HFFc6 (cell line): ENCODE measurements around the gene HOXB6. TPM values are rescaled to one million over a fixed set of nuclear protein-coding genes. Genes with fewer than 3 reads are reported as not detected.

ENCODE experiments used
- DNase-seq: peaks from one replicate; pipeline ENCODE4 v3.0.0-alpha.2; 2018
- H3K27ac Mint-ChIP-seq: 2 replicates; pipeline ENCODE4 v1.8.0; 2020; ENCODE audit warnings: mild to moderate bottlenecking, mixed read lengths
- H3K27me3 Mint-ChIP-seq: 2 replicates; pipeline ENCODE4 v1.8.0; 2021; ENCODE audit warnings: mild to moderate bottlenecking, moderate library complexity, mixed read lengths; ENCODE audit not compliant: insufficient read depth
- H3K36me3 Mint-ChIP-seq: 2 replicates; pipeline ENCODE4 v1.8.0; 2021; ENCODE audit warnings: low read depth, mixed read lengths
- H3K4me1 Mint-ChIP-seq: 2 replicates; pipeline ENCODE4 v1.8.0; 2020; ENCODE audit warnings: low read depth, mixed read lengths
- H3K4me3 Mint-ChIP-seq: 2 replicates; pipeline ENCODE4 v1.8.0; 2020; ENCODE audit warnings: mild to moderate bottlenecking, moderate library complexity, mixed read lengths
- H3K9me3 Mint-ChIP-seq: 2 replicates; pipeline ENCODE4 v1.8.0; 2020; ENCODE audit warnings: mild to moderate bottlenecking, mixed read lengths
- CTCF ChIP-seq: fragments of 200-600 bp; sonication (generic); IDR thresholded peaks from 2 replicates; pipeline ENCODE4 v1.5.0; 2021; ENCODE audit warnings: antibody characterized with exemption, mild to moderate bottlenecking
- total RNA-seq, 6 experiments: library from RNA; stranded (reverse); fragmentation: NEBNext Ultra II Directional; extraction: Animal tissue kit (Norgen Biotek cat#: 25700); gene quantifications; 2 replicates in 1 of 6; 3 replicates in 5 of 6; pipeline ENCODE4 v1.2.3, GENCODE V29; 2021

The HOXB6 gene
- total RNA-seq, 6 experiments from 2014 or later = not detected

DNA sequence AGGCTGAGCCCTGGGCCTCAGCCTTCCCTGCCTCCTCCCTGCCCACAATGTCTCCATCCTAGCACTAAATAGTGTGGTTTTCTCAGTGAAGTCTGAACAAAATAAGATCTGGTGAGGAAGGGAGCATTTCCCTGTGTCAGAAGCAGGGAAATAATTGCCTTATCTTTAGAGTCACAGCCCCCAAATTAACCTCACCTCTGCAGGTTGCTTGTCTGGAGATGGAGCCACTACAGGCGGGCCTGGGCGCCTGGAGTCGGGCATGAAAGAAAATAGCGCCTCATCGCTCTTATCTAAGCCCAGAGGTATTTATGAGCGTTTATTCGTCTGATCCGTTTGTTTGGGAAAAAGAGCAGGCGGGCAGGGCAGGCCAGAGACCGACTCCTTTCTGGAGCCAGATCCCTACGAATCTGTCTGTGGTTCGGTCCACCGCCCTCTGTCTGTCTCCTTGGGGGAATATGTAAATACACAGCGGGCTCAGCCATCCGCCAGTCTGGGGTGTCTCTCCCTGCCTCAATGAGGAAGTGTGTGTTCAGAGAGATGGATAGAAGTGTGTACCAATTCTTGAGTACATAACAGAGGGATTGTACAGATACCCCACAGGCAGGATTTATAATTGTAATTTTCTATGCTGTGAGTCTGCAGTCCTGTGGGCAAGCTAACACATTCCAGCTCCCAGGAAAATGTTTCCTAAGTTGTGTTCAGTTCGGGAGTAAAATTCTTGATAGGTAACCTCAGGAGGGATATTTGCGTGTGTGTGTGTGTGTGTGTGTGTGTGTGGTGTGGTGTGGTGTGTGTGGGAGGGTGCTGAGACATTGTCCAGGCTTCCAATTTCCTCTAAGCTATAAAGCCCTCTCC is 4.3 kb downstream of the HOXB6 start:
- no peak overlapping the region for H3K4me3 Mint-ChIP-seq
- H3K36me3 Mint-ChIP-seq = no peaks in the 10 kb centered on the region
- no peak for DNase-seq
- peaks cover 22% of the 10 kb centered on the region; the same call in 1 of the 2 replicates for H3K4me1 Mint-ChIP-seq
- H3K27ac Mint-ChIP-seq = no peak overlapping the region
- H3K27me3 Mint-ChIP-seq = peaks cover 95% of the 10 kb centered on the region
- no peak for TF ChIP-seq CTCF
- no peaks in the 10 kb centered on the region for H3K9me3 Mint-ChIP-seq

- Mint-ChIP-seq H3K27me3 (peaks cover 97% of the 10 kb centered on the region), H3K4me1 (peaks cover 20% of the 10 kb centered on the region), H3K9me3 (no peaks in the 10 kb centered on the region), H3K27ac (no peak overlapping the region), H3K4me3 (no peak overlapping the region), H3K36me3 (no peaks in the 10 kb centered on the region)
- DNase-seq = no peak
- no peak for TF ChIP-seq CTCF
These were observed 5.4 kb downstream of the HOXB6 start for GRCh38 chr17:48599354-48599753.

DNA sequence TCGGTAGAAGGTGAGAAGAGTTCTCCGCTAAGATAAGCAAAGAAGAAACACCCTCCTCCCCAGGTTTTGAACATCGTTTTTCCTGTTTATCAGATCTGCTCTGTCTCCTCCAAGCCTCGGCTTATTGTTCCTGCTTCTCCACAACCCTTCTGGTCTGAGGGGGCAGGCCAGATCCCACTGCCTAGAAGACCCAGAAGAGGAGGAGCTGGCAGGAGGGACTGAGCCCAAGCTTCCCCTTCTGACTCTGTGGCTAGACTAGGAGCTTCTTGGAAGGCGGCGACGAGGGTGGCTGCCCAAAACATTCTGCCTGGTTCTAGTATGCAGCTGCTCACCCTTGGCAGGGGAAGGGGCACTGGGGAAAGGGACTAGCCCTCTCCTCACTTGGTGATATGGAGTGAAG is 6.0 kb downstream of the HOXB6 start:
- Mint-ChIP-seq H3K27me3 (peaks cover 97% of the 10 kb centered on the region), H3K4me1 (peaks cover 24% of the 10 kb centered on the region)

GRCh38 chr17:48597778-48598631 is 6.8 kb downstream of the HOXB6 start:
- Mint-ChIP-seq H3K27ac (no peak overlapping the region), H3K9me3 (no peaks in the 10 kb centered on the region), H3K4me1 (peaks cover 29% of the 10 kb centered on the region), H3K27me3 (peaks cover 93% of the 10 kb centered on the region), H3K36me3 (no peaks in the 10 kb centered on the region), H3K4me3 (peak overlapping the region; percentile 68; the same call in 1 of the 2 replicates)
- no peak for DNase-seq
- TF ChIP-seq CTCF = no peak

More for the DNA sequence above, 6.0 kb downstream of the HOXB6 start:
- Mint-ChIP-seq H3K9me3 (no peaks in the 10 kb centered on the region), H3K36me3 (no peaks in the 10 kb centered on the region), H3K4me3 (no peak overlapping the region), H3K27ac (no peak overlapping the region)
- no peak for DNase-seq
- TF ChIP-seq CTCF = no peak

GRCh38 chr17:48597528-48597777 is 7.3 kb downstream of the HOXB6 start:
- DNase-seq = no peak
- Mint-ChIP-seq H3K9me3 (no peaks in the 10 kb centered on the region), H3K36me3 (no peaks in the 10 kb centered on the region), H3K27me3 (peaks cover 92% of the 10 kb centered on the region), H3K4me1 (peaks cover 29% of the 10 kb centered on the region), H3K4me3 (peak overlapping the region; percentile 68; the same call in 1 of the 2 replicates), H3K27ac (no peak overlapping the region)
- TF ChIP-seq CTCF = no peak
